Choroid plexus epithelial cell (primary cell): ENCODE data around the gene LPIN2.

Source experiments
- DNase-seq: peaks from one replicate; pipeline ENCODE4 v3.0.0-alpha.2; 2010; ENCODE audit warnings: low read depth
- H3K4me3 ChIP-seq: 2 replicates; pipeline ENCODE4 v1.5.1; 2011; ENCODE audit warnings: low read depth, mild to moderate bottlenecking, control low read depth, low read length, moderate library complexity
- TF ChIP-seq, protein P1 (sequence below): conservative IDR thresholded peaks from 2 replicates; pipeline ENCODE4 v1.5.1; 2011; ENCODE audit warnings: low read depth, mild to moderate bottlenecking, control low read depth, inconsistent platforms, low read length, moderate library complexity

Gene LPIN2

DNA sequence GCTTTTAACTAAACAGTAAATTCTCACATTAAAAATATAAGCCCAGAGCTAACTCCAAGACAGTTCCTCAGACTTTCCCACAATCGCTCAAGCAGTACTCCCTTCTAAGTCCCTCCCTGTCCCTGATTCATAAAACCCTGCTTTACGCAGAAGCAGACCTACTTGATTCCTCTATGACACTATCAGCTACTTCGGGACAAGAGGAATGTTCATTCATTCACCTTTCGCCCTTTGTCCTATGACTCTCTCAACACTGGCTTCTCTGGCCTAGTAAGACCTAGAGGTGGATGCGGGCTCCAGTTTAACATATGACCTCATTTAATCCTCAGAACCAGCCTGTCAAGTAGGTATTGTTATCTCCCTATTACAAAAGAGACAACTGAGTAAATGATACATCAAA is 10.2 kb downstream of the LPIN2 start:
- TF ChIP-seq, protein P1, sequence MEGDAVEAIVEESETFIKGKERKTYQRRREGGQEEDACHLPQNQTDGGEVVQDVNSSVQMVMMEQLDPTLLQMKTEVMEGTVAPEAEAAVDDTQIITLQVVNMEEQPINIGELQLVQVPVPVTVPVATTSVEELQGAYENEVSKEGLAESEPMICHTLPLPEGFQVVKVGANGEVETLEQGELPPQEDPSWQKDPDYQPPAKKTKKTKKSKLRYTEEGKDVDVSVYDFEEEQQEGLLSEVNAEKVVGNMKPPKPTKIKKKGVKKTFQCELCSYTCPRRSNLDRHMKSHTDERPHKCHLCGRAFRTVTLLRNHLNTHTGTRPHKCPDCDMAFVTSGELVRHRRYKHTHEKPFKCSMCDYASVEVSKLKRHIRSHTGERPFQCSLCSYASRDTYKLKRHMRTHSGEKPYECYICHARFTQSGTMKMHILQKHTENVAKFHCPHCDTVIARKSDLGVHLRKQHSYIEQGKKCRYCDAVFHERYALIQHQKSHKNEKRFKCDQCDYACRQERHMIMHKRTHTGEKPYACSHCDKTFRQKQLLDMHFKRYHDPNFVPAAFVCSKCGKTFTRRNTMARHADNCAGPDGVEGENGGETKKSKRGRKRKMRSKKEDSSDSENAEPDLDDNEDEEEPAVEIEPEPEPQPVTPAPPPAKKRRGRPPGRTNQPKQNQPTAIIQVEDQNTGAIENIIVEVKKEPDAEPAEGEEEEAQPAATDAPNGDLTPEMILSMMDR = no peak
- no peak for DNase-seq
- no peak overlapping the region for H3K4me3 ChIP-seq

DNA sequence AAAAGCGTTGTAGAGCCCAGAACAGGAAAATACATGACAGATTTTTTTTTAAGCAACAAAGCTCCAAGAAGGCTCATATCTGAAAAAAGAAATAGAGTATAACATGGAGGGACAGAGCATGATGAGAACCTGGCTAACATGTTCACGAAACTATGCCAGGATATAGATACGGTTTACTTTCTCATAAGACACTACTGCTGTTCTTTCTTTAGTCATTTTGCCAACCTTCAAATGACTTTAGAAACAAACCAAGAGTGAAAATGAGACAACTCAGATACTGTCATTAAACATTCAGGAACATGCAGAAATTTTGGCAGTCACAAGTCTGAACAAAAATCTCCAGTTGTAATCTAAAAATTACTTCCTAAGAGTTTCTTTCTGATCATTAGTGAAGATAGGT is 14.3 kb downstream of the LPIN2 start:
- H3K4me3 ChIP-seq = no peak overlapping the region
- no peak for DNase-seq

DNA sequence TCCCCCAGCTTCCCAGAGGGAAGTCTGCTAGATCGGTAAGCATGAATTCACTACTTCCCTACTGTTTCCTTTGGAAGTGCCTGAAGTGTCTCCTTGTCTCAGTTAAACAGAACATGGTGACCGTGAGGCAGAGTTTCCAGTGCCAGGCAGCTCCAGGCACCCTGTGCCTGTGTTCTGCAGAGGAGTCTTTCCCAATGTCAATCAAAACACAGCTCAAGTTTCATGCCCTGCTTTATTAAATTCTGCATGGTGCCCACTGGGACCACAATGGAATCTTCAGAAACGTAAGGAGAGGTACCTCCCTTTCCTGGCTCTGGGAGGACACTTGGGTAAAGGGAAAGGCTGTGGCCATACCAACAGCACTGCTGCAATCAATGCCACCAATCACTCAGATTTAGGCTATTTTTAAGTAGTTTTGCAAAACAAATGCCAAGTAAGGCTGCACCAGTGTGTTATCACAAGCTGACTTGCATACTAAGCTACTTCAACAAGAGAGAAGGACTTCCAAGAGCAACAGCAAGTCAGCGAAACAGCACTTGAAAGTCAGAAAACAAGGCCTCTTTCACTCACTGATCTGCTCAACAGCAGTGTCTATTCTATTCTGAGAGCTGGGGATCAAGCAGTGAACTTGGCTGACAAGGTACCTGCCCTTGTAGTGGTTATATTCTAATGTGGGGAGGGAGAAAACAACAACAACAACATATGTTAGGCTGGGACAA is 14.9 kb downstream of the LPIN2 start:
- TF ChIP-seq, protein P1 = no peak
- no peak for DNase-seq
- H3K4me3 ChIP-seq = no peak overlapping the region

More for the DNA sequence above, 14.3 kb downstream of the LPIN2 start:
- TF ChIP-seq, protein P1 = no peak

DNA sequence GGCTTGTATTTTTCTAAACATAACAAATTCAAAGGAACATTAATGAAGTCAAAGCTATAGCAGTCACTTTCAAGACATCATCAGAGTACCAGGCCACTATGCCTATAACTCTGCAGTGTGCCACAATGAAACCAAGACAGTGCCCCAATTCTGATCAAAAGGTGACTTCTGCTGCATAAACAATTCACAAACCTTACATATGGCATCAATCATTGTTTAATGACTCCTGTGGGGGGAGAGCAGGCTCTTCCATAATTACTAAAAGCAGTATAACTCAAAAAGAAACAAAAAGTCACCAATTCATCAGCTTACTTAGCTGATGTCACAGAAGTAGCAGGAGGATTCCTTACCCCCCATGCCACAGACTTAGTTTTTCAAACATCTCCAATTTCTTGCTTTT is 15.5 kb downstream of the LPIN2 start:
- TF ChIP-seq, protein P1 = no peak
- DNase-seq = no peak
- no peak overlapping the region for H3K4me3 ChIP-seq

DNA sequence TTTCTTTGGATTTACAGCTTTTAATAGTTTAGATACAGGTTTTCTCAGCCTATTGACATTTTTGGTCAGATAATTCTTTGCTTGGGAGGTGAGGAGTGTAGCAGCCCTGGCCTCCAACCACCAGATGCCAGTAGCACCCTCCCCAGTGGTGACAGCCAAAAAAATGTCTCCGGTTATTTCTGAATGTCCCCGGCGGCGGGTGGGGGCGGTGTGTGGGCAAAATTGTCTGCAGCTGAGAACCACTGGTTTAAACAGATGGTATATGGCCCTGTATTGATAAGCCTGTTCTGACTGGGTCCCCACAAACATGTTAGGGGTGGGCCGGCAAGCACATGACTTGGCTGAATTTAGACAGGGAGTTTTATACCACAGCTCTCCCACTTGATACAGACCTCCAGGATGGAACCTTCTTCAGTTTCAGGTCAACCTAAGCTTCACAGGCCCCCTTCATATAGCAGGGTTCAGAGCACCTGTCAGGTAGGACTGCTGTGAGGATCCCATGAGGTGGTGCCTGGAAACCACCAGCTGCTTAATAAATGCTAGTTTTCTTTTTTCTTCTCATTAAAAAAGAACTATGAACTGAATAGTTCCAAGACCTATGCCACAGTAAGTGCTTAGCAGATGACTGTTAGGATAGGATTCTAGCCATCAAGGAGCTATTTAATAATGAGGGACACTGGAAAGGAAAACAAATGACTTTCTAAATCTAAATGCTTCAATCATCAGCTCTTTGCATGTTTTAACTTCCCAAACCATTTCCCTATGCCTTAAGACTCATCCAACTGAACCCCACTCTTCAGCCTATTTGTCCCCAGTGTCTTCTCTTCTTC is 18.1 kb downstream of the LPIN2 start:
- no peak overlapping the region for H3K4me3 ChIP-seq
- no peak for DNase-seq
- TF ChIP-seq, protein P1 = peak; percentile 55

DNA sequence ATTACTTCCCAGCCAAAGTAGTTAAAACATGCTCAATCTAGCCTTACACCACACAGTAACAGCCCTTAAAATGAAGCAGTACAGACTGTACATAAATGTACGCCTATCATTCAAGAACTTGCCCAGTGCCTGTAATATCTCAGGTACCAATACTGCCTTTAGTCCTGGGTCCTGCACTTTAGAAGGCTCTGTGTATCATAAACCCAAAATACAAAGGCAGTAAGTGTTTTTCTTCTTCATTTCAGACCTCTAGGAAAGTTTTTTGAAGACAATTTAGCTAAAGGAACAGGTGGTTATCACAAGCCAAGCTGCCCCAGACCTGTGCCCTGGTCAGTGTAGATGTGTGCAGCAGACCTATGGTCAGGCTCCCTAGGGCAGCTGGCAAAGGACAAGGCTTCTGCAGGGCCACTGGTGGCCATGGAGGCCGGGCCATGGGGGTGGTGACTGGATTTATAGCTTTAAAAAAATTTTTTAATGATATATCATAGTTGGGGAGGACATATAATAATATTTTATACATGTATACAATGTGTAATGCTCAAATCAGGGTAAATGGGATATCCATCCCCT is 18.8 kb downstream of the LPIN2 start:
- TF ChIP-seq, protein P1 = no peak
- DNase-seq = no peak
- H3K4me3 ChIP-seq = no peak overlapping the region
